GM12878 (cell line): Measurements from ENCODE around the gene ADRB1. TPM values are rescaled to one million over a fixed set of nuclear protein-coding genes. Genes with fewer than 3 reads are reported as not detected.

Experiments
- ATAC-seq: fragments of 200-7000 bp; cut with Tn5 transposase; 3 replicates; pipeline ENCODE4 v1.9.1; 2020; ENCODE audit warnings: mild to moderate bottlenecking, moderate library complexity
- BruUV-seq: library from RNA; stranded (reverse); fragments of 400-500 nt; replicated peaks from 2 replicates; lab custom pipeline; 2021; lab: Mats Ljungman, UMichigan
- CTCF ChIA-PET: fragments of 300-600 bp; sonication (Branson Sonifier 250); formaldehyde crosslinking; extraction: SDS; loops from one replicate; lab custom pipeline; 2021; ENCODE audit warnings: inconsistent platforms; lab: Yijun Ruan, JAX
- POLR2A ChIA-PET: fragments of 350-600 bp; formaldehyde crosslinking; extraction: SDS; loops from one replicate; lab custom pipeline; 2021; ENCODE audit warnings: inconsistent platforms; lab: Charles Lee
- RAD21 ChIA-PET: fragments of 300-600 bp; sonication (Branson Sonifier 250); formaldehyde crosslinking; loops from one replicate; lab custom pipeline; 2023; ENCODE audit warnings: antibody characterized with exemption; ENCODE audit not compliant: unreplicated experiment; lab: Charles Lee
- SMC1A ChIA-PET: fragments of 300-600 bp; sonication (Branson Sonifier 250); formaldehyde crosslinking; loops from one replicate; lab custom pipeline; 2023; ENCODE audit not compliant: unreplicated experiment, uncharacterized antibody; lab: Charles Lee
- DNase-seq: peaks from one replicate; pipeline ENCODE4 v3.0.0-alpha.2; 2011; ENCODE audit warnings: low read depth, low spot score
- FAIRE-seq: peaks from 3 replicates; lab custom pipeline; 2011; peaks lifted over from hg19 to GRCh38; lab: Jason Lieb, UNC
- H2AFZ ChIP-seq: 2 replicates; pipeline ENCODE4 v1.6.0; 2011; ENCODE audit warnings: low read depth, low read length, control low read depth; ENCODE audit not compliant: control insufficient read depth
- H3K27ac ChIP-seq: 2 replicates; pipeline ENCODE4 v1.5.1; 2011; ENCODE audit warnings: control low read depth; ENCODE audit not compliant: control insufficient read depth, insufficient read depth
- H3K27me3 ChIP-seq, 2 experiments: replicated peaks in 1 of 2; 2 replicates each; pipeline versions ENCODE4 v1.6.0 to v1.6.1; 2011; ENCODE audit warnings: low read length in 1 of 2; ENCODE audit not compliant: control insufficient read depth in 2 of 2, insufficient read depth in 2 of 2
- H3K36me3 ChIP-seq, 2 experiments: 2 replicates each; pipeline ENCODE4 v1.5.1; 2011; ENCODE audit warnings: low read length in 1 of 2; ENCODE audit not compliant: control insufficient read depth in 2 of 2, insufficient read depth in 2 of 2
- H3K4me1 ChIP-seq: 2 replicates; pipeline ENCODE4 v1.6.1; 2011; ENCODE audit warnings: mild to moderate bottlenecking, low read length, moderate library complexity, mixed read lengths; ENCODE audit not compliant: control insufficient read depth, insufficient read depth
- H3K4me2 ChIP-seq: 2 replicates; pipeline ENCODE4 v1.6.0; 2011; ENCODE audit warnings: control low read depth; ENCODE audit not compliant: control insufficient read depth, insufficient read depth
- H3K4me3 ChIP-seq: fragments of 200-600 bp; sonication (generic); 2 replicates; pipeline ENCODE4 v1.5.1; 2016
- H3K79me2 ChIP-seq: 2 replicates; pipeline ENCODE4 v1.6.0; 2011; ENCODE audit warnings: low read length; ENCODE audit not compliant: control insufficient read depth, insufficient read depth
- H3K9ac ChIP-seq: 2 replicates; pipeline ENCODE4 v1.8.0; 2011; ENCODE audit warnings: low read length, control low read depth, mixed read lengths; ENCODE audit not compliant: control insufficient read depth, insufficient read depth
- H3K9me3 ChIP-seq: replicated peaks from 3 replicates; pipeline ENCODE4 v1.5.1; 2011; ENCODE audit warnings: mild to moderate bottlenecking, low read length; ENCODE audit not compliant: control insufficient read depth, insufficient read depth
- H4K20me1 ChIP-seq: 2 replicates; pipeline ENCODE4 v1.6.0; 2011; ENCODE audit not compliant: control insufficient read depth, insufficient read depth
- CBFB ChIP-seq: IDR thresholded peaks from 2 replicates; pipeline ENCODE4 v1.6.1; 2016; ENCODE audit warnings: antibody characterized with exemption, low read depth
- CREM ChIP-seq: IDR thresholded peaks from 2 replicates; pipeline ENCODE4 v1.6.1; 2014; ENCODE audit warnings: antibody characterized with exemption, low read depth
- EED ChIP-seq: sonication (generic); IDR thresholded peaks from 2 replicates; pipeline ENCODE4 v1.6.1; 2016; ENCODE audit warnings: antibody characterized with exemption, low read depth
- EGR1 ChIP-seq, 2 experiments: IDR thresholded peaks; 1 replicate in 1 of 2; 2 replicates in 1 of 2; pipeline ENCODE4 v1.6.1; 2011 to 2012; ENCODE audit warnings: low read depth in 2 of 2, low read length in 2 of 2, borderline replicate concordance in 1 of 2, mild to moderate bottlenecking in 1 of 2, moderate library complexity in 1 of 2
- HDAC6 ChIP-seq: fragments of 200-600 bp; sonication (generic); IDR thresholded peaks from one replicate; pipeline ENCODE4 v1.8.0; 2017; ENCODE audit warnings: antibody characterized with exemption; ENCODE audit not compliant: unreplicated experiment
- IKZF1 ChIP-seq: fragments of 450-650 bp; conservative IDR thresholded peaks from 2 replicates; pipeline ENCODE4 v1.6.1; 2017; ENCODE audit warnings: antibody characterized with exemption, mild to moderate bottlenecking
- IKZF2 ChIP-seq, 2 experiments: fragments of 450-650 bp; IDR thresholded peaks; 2 replicates each; pipeline ENCODE4 v1.6.1; 2017; ENCODE audit warnings: mild to moderate bottlenecking in 2 of 2, moderate library complexity in 2 of 2
- MLLT1 ChIP-seq: fragments of 450-650 bp; IDR thresholded peaks from 2 replicates; pipeline ENCODE4 v1.6.1; 2016; ENCODE audit warnings: mild to moderate bottlenecking
- PKNOX1 ChIP-seq: fragments of 450-650 bp; IDR thresholded peaks from 2 replicates; pipeline ENCODE4 v1.6.1; 2016; ENCODE audit warnings: mild to moderate bottlenecking
- POLR2A ChIP-seq: IDR thresholded peaks from 2 replicates; pipeline ENCODE4 v1.6.1; 2011; ENCODE audit warnings: low read depth, mild to moderate bottlenecking, low read length
- RUNX3 ChIP-seq: IDR thresholded peaks from 2 replicates; pipeline ENCODE4 v1.6.1; 2012; ENCODE audit warnings: low read length, inconsistent platforms
- SREBF1 ChIP-seq: IDR thresholded peaks from 2 replicates; pipeline ENCODE4 v1.6.1; 2012; ENCODE audit warnings: mild to moderate bottlenecking, low read length
- ZBTB11 ChIP-seq: fragments of 450-650 bp; formaldehyde crosslinking; IDR thresholded peaks from 2 replicates; pipeline ENCODE4 v1.5.0; 2022; ENCODE audit warnings: mild to moderate bottlenecking, missing genetic modification characterization
- WGBS: methylation state at CpG from one replicate; pipeline ENCODE4 v1.1.6; 2016; ENCODE audit warnings: low lambda C conversion rate; ENCODE audit not compliant: insufficient replicate concordance, insufficient coverage; ENCODE audit errors: missing lambda C conversion rate; 5-methylcytosine and 5-hydroxymethylcytosine counted together
- in situ Hi-C: fragments of 300-500 bp; cut with MboI; formaldehyde crosslinking; loops from 9 replicates; pipeline ENCODE4 v1.14.3; 2018; ENCODE audit warnings: mixed read lengths
- intact Hi-C: fragments of 100-400 bp; cut with micrococcal nuclease; formaldehyde crosslinking; loops from one replicate; pipeline ENCODE4 v1.14.2; 2022; ENCODE audit not compliant: unreplicated experiment
- polyA plus RNA-seq, 11 experiments: library from polyadenylated mRNA; depleted of rRNA in 4 of 11; unstranded in 6 of 11; stranded (reverse) in 5 of 11; fragments of >200 nt; fragmentation: Nextera tagmentation in 4 of 11; fragmentation: Illumina TruSeq in 1 of 11; extraction: Ambion mirVana in 4 of 11; extraction: Trizol in 1 of 11; gene quantifications; 1 replicate in 1 of 11; 2 replicates in 10 of 11; pipeline versions ENCODE4 v1.2.1 to v1.2.3, GENCODE V29; 2011 to 2016; ENCODE audit warnings: inconsistent platforms in 2 of 11, missing spikeins in 2 of 11, low read depth in 1 of 11
- total RNA-seq, 4 experiments: library from RNA; depleted of rRNA in 3 of 4; stranded (reverse); fragments of >200 nt in 3 of 4; fragmentation: Illumina TruSeq in 1 of 4; extraction: Trizol in 1 of 4; gene quantifications; 2 replicates each; pipeline versions ENCODE4 v1.2.1 to v1.2.3, GENCODE V29; 2013 to 2021

ADRB1 gene
- total and polyA plus RNA-seq, 10 of the 15 experiments (the other 5 are each of a cell fraction or from before 2014, with no cell fraction given) = 0.26 to 4.5 (median 1.1) TPM

- Histone ChIP-seq H3K27ac (no peak overlapping the region), H2AFZ (peak overlapping the region; percentile 74), H3K79me2 (no peaks in the 10 kb centered on the region), H3K27me3 (peaks cover 0 to 3% of the 10 kb centered on the region in 2 experiments; a peak in 2 of 4 replicates), H3K9me3 (peaks cover 2% of the 10 kb centered on the region; the same call in 1 of the 3 replicates), H3K4me1 (peaks cover 5% of the 10 kb centered on the region), H3K4me3 (peak overlapping the region; percentile 78), H4K20me1 (no peaks in the 10 kb centered on the region), H3K36me3 (no peaks in the 10 kb centered on the region), H3K4me2 (peak overlapping the region; percentile 70), H3K9ac (0 out of 2 replicates have a peak overlapping the region, but pooled peaks have one; percentile 5)
- ChIA-PET POLR2A (interaction anchor here (0.6 to 0.8 kb wide), 4 partner anchors 11 to 202 kb away, joined by 3 read pairs; partner anchors contain the start of gene DCLRE1A), CTCF (interaction anchor here (0.6 to 1.7 kb wide), 5 partner anchors 23 to 108 kb away, joined by 3 to 4 read pairs (median 3); no protein-coding TSS in a partner anchor), RAD21 (interaction anchor here (0.6 to 2.4 kb wide), 8 partner anchors 18 to 171 kb away, joined by 3 to 15 read pairs (median 4); no protein-coding TSS in a partner anchor), SMC1A (interaction anchor here (0.6 to 2.1 kb wide), 7 partner anchors 8 to 244 kb away, joined by 3 to 7 read pairs (median 3); no protein-coding TSS in a partner anchor)
- ATAC-seq (peak; percentile 79), DNase-seq (no peak), FAIRE-seq (peak; percentile 65)
- BruUV-seq = no TSS peak
- in situ Hi-C loops = no loop called here
- WGBS = 5% methylated on average over 26 of the region's 38 CpGs
- intact Hi-C loops = no loop called here
- TF ChIP-seq RUNX3 = peak; percentile 61
- 0 out of 2 replicates have a peak, but pooled peaks have one; percentile 21 for TF ChIP-seq CREM
- TF ChIP-seq SREBF1 = no peak
- peak; percentile 30 for TF ChIP-seq IKZF1
- 0 out of 2 replicates have a peak, but pooled peaks have one; percentile 34 for TF ChIP-seq POLR2A
- no peak for TF ChIP-seq ZBTB11 (CRISPR knock-in tag)
- TF ChIP-seq HDAC6 = peak; percentile 89
- 0 out of 4 replicates have a peak, but pooled peaks of 1 of the 2 experiments have one; percentile 25 for TF ChIP-seq IKZF2 (IDR thresholded peaks at IDR 0.05)
- TF ChIP-seq CBFB = 0 out of 2 replicates have a peak, but pooled peaks have one; percentile 37
- peak; percentile 77 for TF ChIP-seq EED
- peak in 1 of 2 experiments; percentile 3; a peak in 1 of 3 replicates for TF ChIP-seq EGR1 (IDR thresholded peaks at IDR 0.05; ENCODE audit: borderline replicate concordance in 1 of 2, low read depth in 2 of 2, low read length in 2 of 2)
- TF ChIP-seq PKNOX1 = no peak
- 0 out of 2 replicates have a peak, but pooled peaks have one; percentile 20 for TF ChIP-seq MLLT1
Measured at GRCh38 chr10:114042895-114043531, 653 bp upstream of the ADRB1 start.
